K562 (cell line): ENCODE results near the gene DDX39A. TPM values are rescaled to one million over a fixed set of nuclear protein-coding genes. Genes with fewer than 3 reads are reported as not detected.

Source experiments
- ELF1 ChIP-seq: fragments of 200-800 bp; sonication (Bioruptor generic); IDR thresholded peaks from 2 replicates; pipeline ENCODE4 v1.6.1; 2016; ENCODE audit warnings: missing genetic modification characterization, missing compliant biosample characterization
- EP300 ChIP-seq: IDR thresholded peaks from 2 replicates; pipeline ENCODE4 v1.6.1; 2012; ENCODE audit warnings: low read length, improper control_type of control experiment
- ESRRB ChIP-seq: fragments of 250-450 bp; sonication (Bioruptor Pico); IDR thresholded peaks from 2 replicates; pipeline ENCODE4 v1.5.0; 2020; ENCODE audit warnings: mild to moderate bottlenecking, moderate library complexity, borderline replicate concordance
- EWSR1 ChIP-seq: fragments of 450-650 bp; IDR thresholded peaks from 2 replicates; pipeline ENCODE4 v1.6.1; 2018; ENCODE audit warnings: borderline replicate concordance, mild to moderate bottlenecking, low read depth, moderate library complexity; ENCODE audit not compliant: partially characterized antibody
- FOSL1 ChIP-seq: fragments of 200-800 bp; sonication (Bioruptor generic); conservative IDR thresholded peaks from 2 replicates; pipeline ENCODE4 v1.6.1; 2016; ENCODE audit warnings: missing genetic modification characterization, missing compliant biosample characterization
- GTF3C2 ChIP-seq: IDR thresholded peaks from 3 replicates; pipeline ENCODE4 v1.6.1; 2011; ENCODE audit warnings: borderline replicate concordance, mild to moderate bottlenecking, moderate library complexity; ENCODE audit not compliant: insufficient read length; ENCODE audit errors: extremely low read depth
- KDM2B ChIP-seq: fragments of 250-450 bp; sonication (Bioruptor Pico); IDR thresholded peaks from 2 replicates; pipeline ENCODE4 v1.8.0; 2021; ENCODE audit warnings: mild to moderate bottlenecking, moderate library complexity
- KDM5B ChIP-seq: fragments of 200-600 bp; sonication (generic); IDR thresholded peaks from 2 replicates; pipeline ENCODE4 v1.6.1; 2012; ENCODE audit warnings: low read depth, mild to moderate bottlenecking, moderate library complexity, low read length, control low read depth, inconsistent platforms; ENCODE audit not compliant: insufficient replicate concordance
- MAFK ChIP-seq: IDR thresholded peaks from 2 replicates; pipeline ENCODE4 v1.6.1; 2011; ENCODE audit warnings: low read length, improper control_type of control experiment
- MTA3 ChIP-seq: fragments of 450-650 bp; formaldehyde crosslinking; IDR thresholded peaks from 2 replicates; pipeline ENCODE4 v1.6.1; 2017; ENCODE audit warnings: mild to moderate bottlenecking, borderline replicate concordance
- NR2F6 ChIP-seq: fragments of 450-650 bp; formaldehyde crosslinking; IDR thresholded peaks from 2 replicates; pipeline ENCODE4 v1.4.0; 2020; ENCODE audit warnings: mild to moderate bottlenecking
- NRF1 ChIP-seq, 2 experiments: fragments of 450-650 bp; IDR thresholded peaks in 1 of 2; conservative IDR thresholded peaks in 1 of 2; 2 replicates each; pipeline ENCODE4 v1.6.1; 2014; ENCODE audit warnings: mild to moderate bottlenecking in 2 of 2
- PHF21A ChIP-seq: fragments of 450-650 bp; IDR thresholded peaks from 2 replicates; pipeline ENCODE4 v1.6.1; 2017; ENCODE audit warnings: low read depth, borderline replicate concordance
- PHTF2 ChIP-seq: fragments of 250-450 bp; sonication (Bioruptor Pico); IDR thresholded peaks from 2 replicates; pipeline ENCODE4 v1.5.0; 2021; ENCODE audit warnings: mild to moderate bottlenecking
- POLR3G ChIP-seq: IDR thresholded peaks from 2 replicates; pipeline ENCODE4 v1.6.1; 2011; ENCODE audit not compliant: insufficient read length, insufficient replicate concordance; ENCODE audit errors: extremely low read depth
- SLC30A9 ChIP-seq: fragments of 250-450 bp; sonication (Bioruptor Pico); IDR thresholded peaks from 2 replicates; pipeline ENCODE4 v1.8.0; 2022; ENCODE audit warnings: mild to moderate bottlenecking, moderate library complexity
- SMAD1 ChIP-seq: fragments of 150-350 bp; IDR thresholded peaks from 2 replicates; pipeline ENCODE4 v1.6.1; 2014; ENCODE audit warnings: low read length, low read depth; ENCODE audit not compliant: partially characterized antibody
- SMARCE1 ChIP-seq: fragments of 450-650 bp; IDR thresholded peaks from 2 replicates; pipeline ENCODE4 v1.7.1; 2016; ENCODE audit warnings: mild to moderate bottlenecking
- XRCC3 ChIP-seq: fragments of 450-650 bp; IDR thresholded peaks from 2 replicates; pipeline ENCODE4 v1.6.1; 2017; ENCODE audit warnings: mild to moderate bottlenecking, moderate library complexity
- ZBTB33 ChIP-seq: sonication (generic); formaldehyde crosslinking; IDR thresholded peaks from 2 replicates; pipeline ENCODE4 v1.8.1; 2023; ENCODE audit warnings: mild to moderate bottlenecking, missing genetic modification reagents
- ZNF184 ChIP-seq: sonication (generic); formaldehyde crosslinking; IDR thresholded peaks from 2 replicates; pipeline ENCODE4 v1.5.0; 2020; ENCODE audit warnings: missing genetic modification reagents
- polyA plus RNA-seq, 8 experiments: library from polyadenylated mRNA; depleted of rRNA in 4 of 8; stranded (reverse) in 5 of 8; unstranded in 3 of 8; fragments of >200 nt; fragmentation: Nextera tagmentation in 2 of 8; fragmentation: Illumina TruSeq in 1 of 8; extraction: Ambion mirVana in 2 of 8; extraction: Trizol in 1 of 8; gene quantifications; 2 replicates each; pipeline versions ENCODE4 v1.2.1 to v1.2.3, GENCODE V29; 2011 to 2014; ENCODE audit warnings: inconsistent platforms in 1 of 8, missing spikeins in 1 of 8
- total RNA-seq, 7 experiments: library from RNA; depleted of rRNA in 6 of 7; stranded (reverse); fragments of >200 nt in 6 of 7; fragmentation: Illumina TruSeq in 2 of 7; extraction: Trizol in 2 of 7; gene quantifications; 2 replicates each; pipeline versions ENCODE4 v1.2.1 to v1.2.3, GENCODE V29; 2011 to 2021; ENCODE audit warnings: low replicate concordance in 1 of 7
- TF ChIP-seq, protein P1 (sequence below): fragments of 450-650 bp; IDR thresholded peaks from 2 replicates; pipeline ENCODE4 v1.6.1; 2014; ENCODE audit warnings: low read depth, mild to moderate bottlenecking, moderate library complexity, borderline replicate concordance

The DDX39A gene
- total and polyA plus RNA-seq, 9 of the 15 experiments (the other 6 are each of a cell fraction or from before 2014, with no cell fraction given) = 90.3 to 250 (median 188) TPM

DNA sequence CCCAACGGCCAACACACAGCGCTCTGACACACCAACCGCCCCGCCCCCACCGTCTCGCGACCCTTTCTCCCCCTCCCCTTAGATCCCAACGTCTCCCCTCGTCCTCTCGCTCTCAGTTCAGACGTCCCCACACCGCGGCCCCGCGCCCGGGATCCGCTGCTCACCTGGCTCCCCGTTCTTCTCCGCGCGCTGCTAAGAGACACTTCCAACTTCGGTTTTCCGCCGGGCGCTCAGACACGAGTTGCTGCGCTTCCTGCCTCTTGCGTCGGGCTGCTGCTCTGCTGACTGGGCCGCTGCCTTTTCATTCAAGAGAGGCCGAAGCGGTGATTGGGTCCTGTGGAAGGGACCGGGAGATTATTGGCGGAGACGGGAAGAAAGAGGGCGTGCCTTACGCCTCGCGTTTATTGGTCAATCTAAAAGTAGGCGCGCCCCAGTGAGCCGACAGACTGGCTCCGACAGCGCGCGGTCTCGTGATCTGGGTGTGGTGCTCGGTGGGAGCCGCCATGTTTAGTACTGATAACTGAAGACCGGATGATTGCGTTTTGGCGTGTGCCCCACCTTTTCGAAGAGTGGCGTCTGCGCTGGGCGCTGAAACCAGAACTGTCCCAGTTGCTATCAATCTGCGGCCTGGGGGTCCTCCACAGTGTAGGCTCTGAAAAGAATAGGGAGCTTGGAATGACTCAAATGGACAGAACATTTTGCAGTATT, at the start of gene DDX39A (continued):
- TF ChIP-seq KDM5B = peak; percentile 63
- no peak; a peak in 3 of 4 replicates for TF ChIP-seq NRF1 (conservative IDR thresholded peaks at IDR 0.05 in 1 of 2, IDR thresholded peaks at IDR 0.05 in 1 of 2)
- TF ChIP-seq MTA3 = peak; percentile 64; the same call in 1 of the 2 replicates
- TF ChIP-seq KDM2B (CRISPR knock-in tag) = no peak
- TF ChIP-seq ZBTB33 (CRISPR knock-in tag) = peak; percentile 13; the same call in 1 of the 2 replicates
- TF ChIP-seq EWSR1 = no peak
- TF ChIP-seq, protein P1, sequence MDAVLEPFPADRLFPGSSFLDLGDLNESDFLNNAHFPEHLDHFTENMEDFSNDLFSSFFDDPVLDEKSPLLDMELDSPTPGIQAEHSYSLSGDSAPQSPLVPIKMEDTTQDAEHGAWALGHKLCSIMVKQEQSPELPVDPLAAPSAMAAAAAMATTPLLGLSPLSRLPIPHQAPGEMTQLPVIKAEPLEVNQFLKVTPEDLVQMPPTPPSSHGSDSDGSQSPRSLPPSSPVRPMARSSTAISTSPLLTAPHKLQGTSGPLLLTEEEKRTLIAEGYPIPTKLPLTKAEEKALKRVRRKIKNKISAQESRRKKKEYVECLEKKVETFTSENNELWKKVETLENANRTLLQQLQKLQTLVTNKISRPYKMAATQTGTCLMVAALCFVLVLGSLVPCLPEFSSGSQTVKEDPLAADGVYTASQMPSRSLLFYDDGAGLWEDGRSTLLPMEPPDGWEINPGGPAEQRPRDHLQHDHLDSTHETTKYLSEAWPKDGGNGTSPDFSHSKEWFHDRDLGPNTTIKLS = no peak
- TF ChIP-seq ELF1 (tag) = peak; percentile 81
- TF ChIP-seq ESRRB (CRISPR knock-in tag) = no peak
- no peak for TF ChIP-seq GTF3C2
- no peak for TF ChIP-seq MAFK
- peak; percentile 72 for TF ChIP-seq SMAD1
- no peak for TF ChIP-seq NR2F6
- no peak for TF ChIP-seq ZNF184 (CRISPR knock-in tag)
- no peak for TF ChIP-seq SLC30A9 (CRISPR knock-in tag)
- peak; percentile 55; the same call in 1 of the 2 replicates for TF ChIP-seq SMARCE1
- no peak for TF ChIP-seq XRCC3
- no peak; the same call in 1 of the 2 replicates for TF ChIP-seq FOSL1 (tag)
- no peak for TF ChIP-seq PHF21A
- TF ChIP-seq PHTF2 (CRISPR knock-in tag) = no peak; the same call in 1 of the 2 replicates
- TF ChIP-seq EP300 = peak; percentile 58
- no peak for TF ChIP-seq POLR3G
